K562 (cell line): Measurements from ENCODE around the gene MYL4. TPM values are rescaled to one million over a fixed set of nuclear protein-coding genes. Genes with fewer than 3 reads are reported as not detected.

Experiments
- E4F1 ChIP-seq: fragments of 250-450 bp; sonication (Bioruptor Pico); IDR thresholded peaks from 2 replicates; pipeline ENCODE4 v1.5.0; 2021; ENCODE audit warnings: mild to moderate bottlenecking, borderline replicate concordance
- ELK1 ChIP-seq: sonication (generic); formaldehyde crosslinking; IDR thresholded peaks from 2 replicates; pipeline ENCODE4 v1.8.1; 2022; ENCODE audit warnings: missing genetic modification reagents
- HOMEZ ChIP-seq: fragments of 250-450 bp; sonication (Bioruptor Pico); IDR thresholded peaks from 2 replicates; pipeline ENCODE4 v1.4.0; 2020; ENCODE audit warnings: mild to moderate bottlenecking, moderate library complexity
- MXD1 ChIP-seq: fragments of 250-450 bp; sonication (Bioruptor Pico); IDR thresholded peaks from 2 replicates; pipeline ENCODE4 v1.8.0; 2021; ENCODE audit warnings: borderline replicate concordance, mild to moderate bottlenecking, moderate library complexity; ENCODE audit not compliant: poor library complexity, severe bottlenecking
- SAP30 ChIP-seq: fragments of 200-600 bp; sonication (generic); IDR thresholded peaks from 2 replicates; pipeline ENCODE4 v1.6.1; 2012; ENCODE audit warnings: borderline replicate concordance, low read depth, mild to moderate bottlenecking, moderate library complexity, low read length, control low read depth, inconsistent platforms; ENCODE audit not compliant: insufficient read depth, poor library complexity, severe bottlenecking
- TAF7 ChIP-seq: fragments of 450-650 bp; IDR thresholded peaks from 2 replicates; pipeline ENCODE4 v1.6.1; 2016; ENCODE audit warnings: missing genetic modification characterization, missing compliant biosample characterization
- ZBTB40 ChIP-seq, 2 experiments: fragments of 450-650 bp in 1 of 2; sonication (generic) in 1 of 2; formaldehyde crosslinking in 1 of 2; IDR thresholded peaks; 2 replicates each; pipeline versions ENCODE4 v1.7.1 to v1.9.0; 2016 to 2022; ENCODE audit warnings: inconsistent platforms in 1 of 2, mild to moderate bottlenecking in 1 of 2, missing genetic modification reagents in 1 of 2
- polyA plus RNA-seq, 8 experiments: library from polyadenylated mRNA; depleted of rRNA in 4 of 8; stranded (reverse) in 5 of 8; unstranded in 3 of 8; fragments of >200 nt; fragmentation: Nextera tagmentation in 2 of 8; fragmentation: Illumina TruSeq in 1 of 8; extraction: Ambion mirVana in 2 of 8; extraction: Trizol in 1 of 8; gene quantifications; 2 replicates each; pipeline versions ENCODE4 v1.2.1 to v1.2.3, GENCODE V29; 2011 to 2014; ENCODE audit warnings: inconsistent platforms in 1 of 8, missing spikeins in 1 of 8
- total RNA-seq, 7 experiments: library from RNA; depleted of rRNA in 6 of 7; stranded (reverse); fragments of >200 nt in 6 of 7; fragmentation: Illumina TruSeq in 2 of 7; extraction: Trizol in 2 of 7; gene quantifications; 2 replicates each; pipeline versions ENCODE4 v1.2.1 to v1.2.3, GENCODE V29; 2011 to 2021; ENCODE audit warnings: low replicate concordance in 1 of 7

The MYL4 gene
- total and polyA plus RNA-seq, 9 of the 15 experiments (the other 6 are each of a cell fraction or from before 2014, with no cell fraction given): 117 to 423 (median 221) TPM

- TF ChIP-seq ZBTB40 (IDR thresholded peaks at IDR 0.05): peak; percentile 85
- no peak for TF ChIP-seq ZBTB40 (CRISPR knock-in tag; IDR thresholded peaks at IDR 0.05)
- no peak for TF ChIP-seq TAF7
- TF ChIP-seq SAP30: no peak
- no peak for TF ChIP-seq ELK1 (CRISPR knock-in tag)
- no peak for TF ChIP-seq HOMEZ (CRISPR knock-in tag)
- TF ChIP-seq E4F1 (CRISPR knock-in tag): no peak
- no peak for TF ChIP-seq MXD1 (CRISPR knock-in tag)
These were observed 56.9 kb downstream of the MYL4 start (continued) for GRCh38 chr17:47265983-47266541.
